KOPT-K1 (cell line): Measurements from ENCODE around the gene REC8.

Experiments used
- H3K27ac ChIP-seq: fragments of 200-600 bp; sonication (generic); 2 replicates; pipeline ENCODE4 v1.5.1; 2016; ENCODE audit warnings: antibody characterized with exemption, mild to moderate bottlenecking, low read depth, low read length; ENCODE audit not compliant: poor library complexity, severe bottlenecking
- H3K36me3 ChIP-seq: fragments of 200-600 bp; sonication (generic); 2 replicates; pipeline ENCODE4 v1.5.1; 2017; ENCODE audit warnings: antibody characterized with exemption, mild to moderate bottlenecking, low read length, moderate library complexity; ENCODE audit not compliant: insufficient read depth
- H3K9me3 ChIP-seq: fragments of 200-600 bp; sonication (generic); 2 replicates; pipeline ENCODE4 v1.5.1; 2017; ENCODE audit warnings: antibody characterized with exemption, low read length, mild to moderate bottlenecking; ENCODE audit not compliant: insufficient read depth, poor library complexity, severe bottlenecking

Gene REC8

DNA sequence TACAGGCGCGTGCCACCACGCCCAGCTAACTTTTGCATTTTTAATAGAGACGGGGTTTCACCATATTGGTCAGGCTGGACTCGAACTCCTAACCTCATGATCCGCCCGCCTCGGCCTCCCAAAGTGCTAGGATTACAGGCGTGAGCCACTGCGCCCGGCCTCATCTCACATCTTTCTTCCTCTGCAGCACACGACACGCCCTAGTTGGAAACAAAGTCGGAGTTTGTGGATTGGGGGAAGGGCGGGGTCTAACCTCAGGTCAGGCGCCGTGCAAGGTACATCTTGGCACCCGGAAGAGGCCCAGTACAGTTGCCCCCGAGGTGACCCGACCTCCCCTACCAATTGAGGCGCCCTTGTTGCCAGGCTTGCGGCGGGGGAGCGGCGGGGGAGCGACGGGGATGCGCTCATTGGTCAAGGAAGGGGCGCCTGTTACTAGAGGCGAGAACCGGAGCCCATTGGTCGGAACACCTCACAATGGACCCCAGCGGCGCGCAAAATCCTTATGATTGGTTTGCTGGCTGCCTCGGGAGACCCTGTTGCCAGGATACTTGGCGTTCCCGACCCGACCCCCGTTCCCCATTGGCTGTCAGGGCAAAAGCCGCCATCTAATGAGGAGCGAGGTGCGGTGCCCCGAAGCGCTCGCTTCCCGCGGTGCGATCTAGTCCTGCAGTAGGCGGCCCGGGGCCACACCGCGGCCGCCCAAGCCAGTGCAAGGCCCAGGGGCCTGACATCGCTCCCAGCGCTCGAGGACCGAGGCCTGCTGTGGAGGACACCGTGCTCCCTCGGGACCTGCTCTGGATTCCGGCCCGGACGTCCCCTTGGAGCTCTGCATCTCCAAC, at the start of gene REC8:
Gene REC8 (plus strand): TSS at position 659 of the 839 bp plus-strand sequence. CDS start 473 bp downstream, outside the sequence.
- Histone ChIP-seq H3K9me3 (no peaks in the 10 kb centered on the region), H3K27ac (no peak within 1 kb of the TSS), H3K36me3 (peaks cover 11% of the 10 kb centered on the region; the same call in 1 of the 2 replicates)

DNA sequence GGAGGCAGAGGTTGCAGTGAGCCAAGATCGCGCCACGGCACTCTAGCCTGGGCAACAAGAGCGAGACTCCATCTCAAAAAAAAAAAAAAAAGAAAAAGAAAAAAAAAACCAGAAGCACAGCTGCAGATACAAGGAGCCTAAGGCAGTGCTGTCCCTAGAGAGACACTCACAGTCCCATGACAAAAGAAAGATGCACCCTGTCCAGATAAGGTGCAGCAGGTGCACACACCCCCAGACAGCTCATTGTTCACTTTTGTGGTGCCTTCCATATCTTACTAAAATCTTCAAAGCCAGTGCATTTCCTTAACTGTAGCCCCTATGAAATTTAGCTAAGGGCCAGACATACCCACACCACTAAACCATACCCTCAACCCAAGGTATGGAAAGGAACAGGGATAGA, 49.5 kb upstream of the REC8 start:
- H3K27ac ChIP-seq, result no peak overlapping the region
- H3K36me3 ChIP-seq, result peaks cover 67% of the 10 kb centered on the region
- H3K9me3 ChIP-seq, result no peaks in the 10 kb centered on the region

GRCh38 chr14:24122898-24123297, 49.0 kb upstream of the REC8 start:
- Histone ChIP-seq H3K27ac (no peak overlapping the region), H3K9me3 (no peaks in the 10 kb centered on the region), H3K36me3 (peaks cover 62% of the 10 kb centered on the region)

GRCh38 chr14:24123424-24124417, 48.2 kb upstream of the REC8 start:
- Histone ChIP-seq H3K27ac (no peak overlapping the region), H3K9me3 (no peaks in the 10 kb centered on the region), H3K36me3 (peaks cover 54% of the 10 kb centered on the region)

GRCh38 chr14:24126939-24127338, 44.9 kb upstream of the REC8 start:
- peaks cover 25% of the 10 kb centered on the region for H3K36me3 ChIP-seq
- H3K27ac ChIP-seq, result no peak overlapping the region
- H3K9me3 ChIP-seq, result no peaks in the 10 kb centered on the region

- H3K27ac ChIP-seq, result no peak overlapping the region
These were observed 44.2 kb upstream of the REC8 start for GRCh38 chr14:24127673-24128072.

DNA sequence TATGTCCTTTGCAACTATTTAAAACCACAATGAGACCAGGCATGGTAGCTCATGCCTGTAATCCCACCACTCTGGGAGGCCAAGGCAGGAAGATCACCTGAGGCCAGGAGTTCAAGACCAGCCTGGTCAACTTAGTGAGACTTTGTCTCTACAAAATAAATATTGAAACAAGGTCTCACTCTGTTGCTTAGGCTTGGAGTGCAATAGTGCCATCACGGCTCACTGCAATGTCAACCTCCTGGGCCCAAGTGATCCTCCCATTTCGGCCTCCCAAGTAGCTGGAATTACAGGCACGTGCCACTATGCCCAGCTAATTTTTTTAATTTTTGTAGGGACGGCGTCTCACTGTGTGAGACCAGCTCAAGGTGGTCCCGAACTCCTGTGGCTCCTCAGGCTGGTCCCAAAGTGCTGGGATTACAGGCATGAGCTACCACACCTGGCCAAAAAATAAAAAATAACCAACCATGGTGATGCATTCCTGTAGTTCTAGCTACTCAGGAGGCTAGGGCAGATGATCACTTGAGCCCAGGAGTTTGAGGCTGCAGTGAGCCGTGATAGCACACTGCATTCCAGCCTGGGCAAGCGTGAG, 42.4 kb upstream of the REC8 start:
- H3K9me3 ChIP-seq, result no peaks in the 10 kb centered on the region
- H3K27ac ChIP-seq, result no peak overlapping the region
- no peaks in the 10 kb centered on the region for H3K36me3 ChIP-seq

More at GRCh38 chr14:24127673-24128072, 44.2 kb upstream of the REC8 start:
- Histone ChIP-seq H3K9me3 (no peaks in the 10 kb centered on the region), H3K36me3 (peaks cover 17% of the 10 kb centered on the region)

- H3K27ac ChIP-seq, result peak within 1 kb of the TSS; percentile 19
- H3K36me3 ChIP-seq, result no peaks in the 10 kb centered on the region
- no peaks in the 10 kb centered on the region for H3K9me3 ChIP-seq
These were observed 41.5 kb upstream of the REC8 start, which contains the start of gene FITM1 for GRCh38 chr14:24130380-24130716. FITM1 (plus strand) TSS chr14:24130659; CDS start chr14:24131564, 905 bp downstream.

GRCh38 chr14:24130717-24131548, 40.9 kb upstream of the REC8 start:
- peak overlapping the region; percentile 19 for H3K27ac ChIP-seq
- H3K36me3 ChIP-seq, result no peaks in the 10 kb centered on the region
- no peaks in the 10 kb centered on the region for H3K9me3 ChIP-seq

DNA sequence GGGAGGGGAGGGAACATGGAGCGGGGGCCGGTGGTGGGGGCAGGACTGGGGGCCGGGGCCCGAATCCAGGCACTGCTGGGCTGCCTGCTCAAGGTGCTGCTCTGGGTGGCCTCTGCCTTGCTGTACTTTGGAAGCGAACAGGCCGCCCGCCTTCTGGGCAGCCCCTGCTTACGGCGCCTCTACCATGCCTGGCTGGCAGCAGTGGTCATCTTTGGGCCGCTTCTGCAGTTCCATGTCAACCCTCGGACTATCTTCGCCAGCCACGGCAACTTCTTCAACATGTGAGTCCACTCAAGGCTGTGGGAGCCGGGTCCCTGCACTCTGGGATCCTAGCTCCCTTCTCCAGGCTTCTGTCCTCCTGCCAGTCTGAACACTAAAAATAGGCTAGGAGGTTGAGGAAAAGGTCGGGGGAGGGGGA, 40.3 kb upstream of the REC8 start:
- H3K27ac ChIP-seq, result no peak overlapping the region
- no peaks in the 10 kb centered on the region for H3K9me3 ChIP-seq
- no peaks in the 10 kb centered on the region for H3K36me3 ChIP-seq

GRCh38 chr14:24132061-24132685, 39.7 kb upstream of the REC8 start:
- H3K36me3 ChIP-seq, result peaks cover 2% of the 10 kb centered on the region
- H3K9me3 ChIP-seq, result no peaks in the 10 kb centered on the region
- peak overlapping the region; percentile 35 for H3K27ac ChIP-seq

- Histone ChIP-seq H3K9me3 (no peaks in the 10 kb centered on the region), H3K36me3 (peaks cover 10% of the 10 kb centered on the region), H3K27ac (peak overlapping the region; percentile 35)
These were observed 38.9 kb upstream of the REC8 start for GRCh38 chr14:24132976-24133375.

DNA sequence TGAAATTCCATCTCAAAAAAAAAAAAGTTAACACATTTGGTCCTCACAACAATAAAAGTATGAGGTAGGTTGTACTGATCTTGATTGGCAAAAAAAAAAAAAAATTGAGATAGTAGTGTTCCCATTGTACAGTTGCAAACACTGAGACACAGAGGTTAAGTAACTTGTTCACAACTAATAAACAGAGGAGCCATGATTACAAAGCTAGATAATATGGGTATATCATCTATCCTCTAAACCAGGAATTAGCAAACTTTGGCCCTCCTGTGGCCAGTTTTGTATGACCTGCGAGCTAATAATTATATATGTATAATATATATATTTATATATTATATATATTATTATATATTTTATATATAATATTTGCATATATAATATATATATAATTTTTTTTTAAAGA, 38.1 kb upstream of the REC8 start:
- H3K36me3 ChIP-seq, result peaks cover 18% of the 10 kb centered on the region
- H3K27ac ChIP-seq, result no peak overlapping the region
- no peaks in the 10 kb centered on the region for H3K9me3 ChIP-seq

DNA sequence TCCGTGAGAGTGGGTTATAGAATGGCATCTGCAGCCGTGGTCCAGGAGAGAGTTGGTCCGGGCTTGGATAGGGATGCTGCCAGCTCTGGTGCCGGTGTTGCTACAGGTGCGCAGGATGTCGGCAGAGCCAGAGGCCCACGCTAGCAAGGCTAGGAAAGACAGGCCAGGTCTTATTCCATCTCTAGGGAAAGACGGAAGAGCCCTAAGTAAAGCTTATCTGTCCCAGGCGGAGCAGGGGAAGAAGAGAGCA, 36.4 kb upstream of the REC8 start:
- H3K9me3 ChIP-seq, result no peaks in the 10 kb centered on the region
- H3K27ac ChIP-seq, result peak overlapping the region; percentile 94
- peaks cover 29% of the 10 kb centered on the region for H3K36me3 ChIP-seq
